ENCODE measurements around the gene BPTF.
"Not testable (repeated sequence)": the region's sequence is repeated elsewhere in the genome, so short reads cannot be mapped to it uniquely, and the experiment has no call there.

DNA sequence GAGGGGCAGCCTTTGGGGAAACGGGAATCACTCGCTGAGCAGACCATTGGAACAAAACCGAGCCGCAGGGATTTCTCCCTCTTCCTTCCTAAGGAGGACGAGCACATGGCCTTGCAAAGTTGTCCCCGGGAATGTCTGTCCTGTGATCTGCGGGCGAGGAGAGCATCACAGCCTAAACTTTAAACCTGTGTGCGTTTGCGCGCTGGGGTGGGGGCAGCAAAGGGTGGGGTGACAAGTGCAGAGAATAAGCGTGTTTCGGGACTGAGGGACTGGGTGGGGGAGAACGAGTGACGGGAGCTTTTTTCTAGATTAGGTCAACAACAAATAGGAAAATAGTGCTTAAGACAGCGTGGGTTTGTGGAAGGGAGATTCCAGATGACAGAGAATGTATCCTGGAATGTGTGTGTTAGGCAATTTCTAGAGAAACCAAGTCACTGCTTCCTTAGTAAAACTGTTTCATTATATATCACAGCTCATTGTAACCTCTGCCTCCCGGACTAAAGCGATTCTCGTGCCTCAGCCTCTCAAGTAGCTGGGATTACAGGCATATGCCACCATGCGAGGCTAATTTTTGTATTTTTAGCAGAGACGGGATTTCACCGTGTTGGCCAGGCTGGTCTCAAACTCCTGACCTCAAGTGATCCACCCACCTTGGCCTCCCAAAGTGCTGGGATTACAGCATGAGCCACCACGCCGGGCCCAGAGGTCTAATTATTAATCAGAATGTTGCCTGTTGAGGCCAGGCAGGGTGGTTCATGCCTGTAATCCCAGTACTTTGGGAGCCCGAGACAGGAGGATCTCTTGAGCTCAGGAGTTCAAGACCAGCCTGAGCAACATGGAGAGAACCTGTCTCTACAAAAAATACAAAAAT, 171.2 kb downstream of the BPTF start, which contains the start of gene C17orf58:
- TF ChIP-seq POLR2AphosphoS5 (IDR thresholded peaks at IDR 0.05; ENCODE audit: borderline replicate concordance, low read depth, low read length); EZH2 (IDR thresholded peaks at IDR 0.05); FOXP2 (optimal IDR thresholded peaks at IDR 0.05; ENCODE audit: control extremely low read depth, extremely low read length, insufficient read depth): not testable (repeated sequence)
